DMS79 (cell line): ENCODE data around the gene OTUB2.

Experiments
- DNase-seq: peaks from one replicate; lab custom pipeline; 2025; lab: John Stamatoyannopoulos, UW

Gene OTUB2

GRCh38 chr14:94026173-94026888 is at the start of gene OTUB2:
OTUB2 (plus strand) TSS chr14:94026340; CDS start chr14:94026538, 198 bp downstream.
- DNase-seq: peak; percentile 99

- no peak for DNase-seq
Measured at GRCh38 chr14:93976477-93977057, 49.6 kb upstream of the OTUB2 start, which contains the start of gene ASB2. ASB2 (minus strand) TSS chr14:93976570; CDS start chr14:93964539, 12,031 bp downstream.

- DNase-seq: no peak
Measured at GRCh38 chr14:93977171-93977570, 49.0 kb upstream of the OTUB2 start.

GRCh38 chr14:93977790-93978581 is 48.2 kb upstream of the OTUB2 start:
- no peak for DNase-seq

- no peak for DNase-seq
Measured at GRCh38 chr14:93978735-93979134, 47.4 kb upstream of the OTUB2 start.

- no peak for DNase-seq
Measured at GRCh38 chr14:93980456-93981201, 45.5 kb upstream of the OTUB2 start.

GRCh38 chr14:93981316-93982229 is 44.6 kb upstream of the OTUB2 start:
- DNase-seq: no peak

- DNase-seq: no peak
Measured at GRCh38 chr14:93982230-93983007, 43.7 kb upstream of the OTUB2 start.

GRCh38 chr14:93984070-93984469 is 42.1 kb upstream of the OTUB2 start:
- no peak for DNase-seq

GRCh38 chr14:93984987-93985410 is 41.1 kb upstream of the OTUB2 start:
- no peak for DNase-seq

GRCh38 chr14:93986955-93987354 is 39.2 kb upstream of the OTUB2 start:
- DNase-seq: no peak

GRCh38 chr14:93987376-93987775 is 38.8 kb upstream of the OTUB2 start:
- peak; percentile 26 for DNase-seq

GRCh38 chr14:93987815-93988476 is 38.2 kb upstream of the OTUB2 start:
- no peak for DNase-seq

- no peak for DNase-seq
Measured at GRCh38 chr14:93989939-93990338, 36.2 kb upstream of the OTUB2 start.

GRCh38 chr14:93991212-93991611 is 34.9 kb upstream of the OTUB2 start:
- no peak for DNase-seq

GRCh38 chr14:93991649-93992048 is 34.5 kb upstream of the OTUB2 start:
- no peak for DNase-seq

GRCh38 chr14:93993382-93993781 is 32.8 kb upstream of the OTUB2 start:
- DNase-seq: no peak

GRCh38 chr14:93994919-93995682 is 31.0 kb upstream of the OTUB2 start:
- DNase-seq: no peak

- no peak for DNase-seq
Measured at GRCh38 chr14:93996130-93996695, 29.9 kb upstream of the OTUB2 start.
